Measurements from ENCODE around the gene ARHGEF2.

DNA sequence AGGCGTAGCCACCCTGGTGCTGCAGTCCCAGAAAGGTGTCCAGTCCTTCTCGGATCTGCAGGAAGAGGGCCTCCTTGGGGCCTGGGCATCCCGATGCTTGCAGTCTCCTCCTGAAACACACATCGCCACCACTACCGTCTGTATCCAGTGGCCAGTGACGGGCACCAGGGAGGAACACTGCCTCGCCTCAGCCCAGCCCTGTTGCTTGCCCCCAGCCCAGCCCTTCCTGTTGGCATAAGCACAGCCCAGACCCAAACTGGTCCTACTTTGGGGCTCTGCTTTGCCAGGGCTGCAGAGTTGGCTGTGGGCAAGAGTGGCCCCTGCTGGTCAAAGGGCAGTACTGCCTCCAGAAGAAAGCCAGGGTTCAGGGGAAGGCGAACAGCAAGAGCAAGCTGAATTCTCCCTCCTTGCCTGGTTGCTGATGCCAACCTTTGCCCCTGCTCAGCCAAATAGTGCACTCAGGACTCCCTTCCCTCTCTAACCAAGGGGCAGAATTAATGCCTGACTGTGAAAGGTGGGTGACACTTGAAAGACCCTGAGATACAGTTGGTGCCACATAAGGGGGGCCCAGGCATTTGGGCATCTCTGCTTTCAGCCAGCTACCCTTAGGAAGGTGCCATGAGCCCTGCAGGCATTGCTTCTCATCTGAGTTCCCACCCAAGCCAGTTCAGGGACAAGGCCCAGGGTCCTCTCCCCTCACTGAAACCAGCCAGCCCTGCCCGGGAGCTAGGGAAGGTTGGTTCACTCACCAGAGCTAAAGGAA lies 11.1 kb upstream of the ARHGEF2 start:
- TF ChIP-seq EP300 (IDR thresholded peaks at IDR 0.05) (no peak), CHD2 (IDR thresholded peaks at IDR 0.05; ENCODE audit: low read length, partially characterized antibody) (no peak), SREBF2 (IDR thresholded peaks at IDR 0.05) (no peak), NFE2L2 (conservative IDR thresholded peaks at IDR 0.05; ENCODE audit: low read length) (no peak), POLR2A (IDR thresholded peaks at IDR 0.05; ENCODE audit: low read length) (no peak)
- TF ChIP-seq, protein P1, sequence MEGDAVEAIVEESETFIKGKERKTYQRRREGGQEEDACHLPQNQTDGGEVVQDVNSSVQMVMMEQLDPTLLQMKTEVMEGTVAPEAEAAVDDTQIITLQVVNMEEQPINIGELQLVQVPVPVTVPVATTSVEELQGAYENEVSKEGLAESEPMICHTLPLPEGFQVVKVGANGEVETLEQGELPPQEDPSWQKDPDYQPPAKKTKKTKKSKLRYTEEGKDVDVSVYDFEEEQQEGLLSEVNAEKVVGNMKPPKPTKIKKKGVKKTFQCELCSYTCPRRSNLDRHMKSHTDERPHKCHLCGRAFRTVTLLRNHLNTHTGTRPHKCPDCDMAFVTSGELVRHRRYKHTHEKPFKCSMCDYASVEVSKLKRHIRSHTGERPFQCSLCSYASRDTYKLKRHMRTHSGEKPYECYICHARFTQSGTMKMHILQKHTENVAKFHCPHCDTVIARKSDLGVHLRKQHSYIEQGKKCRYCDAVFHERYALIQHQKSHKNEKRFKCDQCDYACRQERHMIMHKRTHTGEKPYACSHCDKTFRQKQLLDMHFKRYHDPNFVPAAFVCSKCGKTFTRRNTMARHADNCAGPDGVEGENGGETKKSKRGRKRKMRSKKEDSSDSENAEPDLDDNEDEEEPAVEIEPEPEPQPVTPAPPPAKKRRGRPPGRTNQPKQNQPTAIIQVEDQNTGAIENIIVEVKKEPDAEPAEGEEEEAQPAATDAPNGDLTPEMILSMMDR (IDR thresholded peaks at IDR 0.05) = peak; percentile 96
- TF ChIP-seq, protein P2, sequence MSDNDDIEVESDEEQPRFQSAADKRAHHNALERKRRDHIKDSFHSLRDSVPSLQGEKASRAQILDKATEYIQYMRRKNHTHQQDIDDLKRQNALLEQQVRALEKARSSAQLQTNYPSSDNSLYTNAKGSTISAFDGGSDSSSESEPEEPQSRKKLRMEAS (IDR thresholded peaks at IDR 0.05) = no peak
